ENCODE results near the gene ZMYM3.

DNA sequence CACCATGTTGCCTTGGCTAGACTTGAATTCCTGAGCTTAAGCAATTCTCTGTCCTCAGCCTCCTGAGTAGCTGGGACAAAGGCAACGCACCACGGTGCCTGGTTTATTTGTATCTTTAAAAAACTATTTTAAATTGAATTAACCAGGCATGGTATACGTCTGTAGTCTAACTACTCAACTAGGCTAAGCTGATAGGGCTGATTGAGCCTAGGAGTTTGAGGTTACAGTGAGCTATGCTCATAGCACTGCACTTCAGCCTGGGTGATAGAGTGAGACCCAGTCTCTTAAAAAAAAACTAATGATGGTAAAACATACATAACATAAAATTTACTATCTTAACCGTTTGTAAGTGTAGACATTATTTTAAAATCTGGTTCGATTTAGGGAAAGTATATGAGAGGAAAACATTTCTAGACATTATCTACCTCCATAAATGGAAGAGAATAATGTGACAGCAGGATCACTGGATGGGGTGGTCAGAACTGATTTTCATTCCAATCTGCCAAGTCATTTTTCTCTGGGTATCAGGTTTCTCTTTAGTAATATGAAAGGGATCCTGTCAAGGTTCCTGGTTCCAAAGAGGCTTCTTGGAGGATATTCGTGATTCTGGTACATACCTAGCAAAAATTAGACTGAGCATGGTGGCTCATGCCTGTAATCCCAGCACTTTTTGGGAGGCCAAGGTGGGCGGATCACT is 38.9 kb upstream of the ZMYM3 start:
- TF ChIP-seq, protein P1, sequence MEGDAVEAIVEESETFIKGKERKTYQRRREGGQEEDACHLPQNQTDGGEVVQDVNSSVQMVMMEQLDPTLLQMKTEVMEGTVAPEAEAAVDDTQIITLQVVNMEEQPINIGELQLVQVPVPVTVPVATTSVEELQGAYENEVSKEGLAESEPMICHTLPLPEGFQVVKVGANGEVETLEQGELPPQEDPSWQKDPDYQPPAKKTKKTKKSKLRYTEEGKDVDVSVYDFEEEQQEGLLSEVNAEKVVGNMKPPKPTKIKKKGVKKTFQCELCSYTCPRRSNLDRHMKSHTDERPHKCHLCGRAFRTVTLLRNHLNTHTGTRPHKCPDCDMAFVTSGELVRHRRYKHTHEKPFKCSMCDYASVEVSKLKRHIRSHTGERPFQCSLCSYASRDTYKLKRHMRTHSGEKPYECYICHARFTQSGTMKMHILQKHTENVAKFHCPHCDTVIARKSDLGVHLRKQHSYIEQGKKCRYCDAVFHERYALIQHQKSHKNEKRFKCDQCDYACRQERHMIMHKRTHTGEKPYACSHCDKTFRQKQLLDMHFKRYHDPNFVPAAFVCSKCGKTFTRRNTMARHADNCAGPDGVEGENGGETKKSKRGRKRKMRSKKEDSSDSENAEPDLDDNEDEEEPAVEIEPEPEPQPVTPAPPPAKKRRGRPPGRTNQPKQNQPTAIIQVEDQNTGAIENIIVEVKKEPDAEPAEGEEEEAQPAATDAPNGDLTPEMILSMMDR (conservative IDR thresholded peaks at IDR 0.05; ENCODE audit: low read depth, low read length): no peak
- TF ChIP-seq BHLHE40 (IDR thresholded peaks at IDR 0.05; ENCODE audit: low read depth, low read length): no peak
- no peak for TF ChIP-seq FOS (IDR thresholded peaks at IDR 0.05; ENCODE audit: low read depth, low read length)
- no peak for TF ChIP-seq SMC3 (IDR thresholded peaks at IDR 0.05; ENCODE audit: low read depth, low read length)
- no peak for TF ChIP-seq CEBPB (IDR thresholded peaks at IDR 0.05; ENCODE audit: low read depth, low read length)
- TF ChIP-seq POLR2A (IDR thresholded peaks at IDR 0.05; ENCODE audit: low read depth, low read length): no peak
- TF ChIP-seq RAD21 (IDR thresholded peaks at IDR 0.05; ENCODE audit: low read length): no peak
- no peak for TF ChIP-seq MAFK (IDR thresholded peaks at IDR 0.05; ENCODE audit: low read depth, low read length)
- TF ChIP-seq, protein P2, sequence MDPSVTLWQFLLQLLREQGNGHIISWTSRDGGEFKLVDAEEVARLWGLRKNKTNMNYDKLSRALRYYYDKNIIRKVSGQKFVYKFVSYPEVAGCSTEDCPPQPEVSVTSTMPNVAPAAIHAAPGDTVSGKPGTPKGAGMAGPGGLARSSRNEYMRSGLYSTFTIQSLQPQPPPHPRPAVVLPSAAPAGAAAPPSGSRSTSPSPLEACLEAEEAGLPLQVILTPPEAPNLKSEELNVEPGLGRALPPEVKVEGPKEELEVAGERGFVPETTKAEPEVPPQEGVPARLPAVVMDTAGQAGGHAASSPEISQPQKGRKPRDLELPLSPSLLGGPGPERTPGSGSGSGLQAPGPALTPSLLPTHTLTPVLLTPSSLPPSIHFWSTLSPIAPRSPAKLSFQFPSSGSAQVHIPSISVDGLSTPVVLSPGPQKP (IDR thresholded peaks at IDR 0.05; ENCODE audit: borderline replicate concordance, low read depth, low read length): no peak
- TF ChIP-seq NFE2L2 (IDR thresholded peaks at IDR 0.05; ENCODE audit: low read depth, low read length): no peak
- TF ChIP-seq MXI1 (IDR thresholded peaks at IDR 0.05; ENCODE audit: borderline replicate concordance, low read depth, low read length): no peak
- no peak for TF ChIP-seq RCOR1 (IDR thresholded peaks at IDR 0.05; ENCODE audit: insufficient replicate concordance, low read length)

All from IMR-90 (cell line).